DMS153 treated with DMSO at 0.1 percent for 48 hours (cell line): ENCODE results near the gene CCNA2.

ENCODE experiments used
- DNase-seq: peaks from one replicate; lab custom pipeline; 2025; ENCODE audit not compliant: unreplicated experiment; lab: John Stamatoyannopoulos, UW

Gene CCNA2

DNA sequence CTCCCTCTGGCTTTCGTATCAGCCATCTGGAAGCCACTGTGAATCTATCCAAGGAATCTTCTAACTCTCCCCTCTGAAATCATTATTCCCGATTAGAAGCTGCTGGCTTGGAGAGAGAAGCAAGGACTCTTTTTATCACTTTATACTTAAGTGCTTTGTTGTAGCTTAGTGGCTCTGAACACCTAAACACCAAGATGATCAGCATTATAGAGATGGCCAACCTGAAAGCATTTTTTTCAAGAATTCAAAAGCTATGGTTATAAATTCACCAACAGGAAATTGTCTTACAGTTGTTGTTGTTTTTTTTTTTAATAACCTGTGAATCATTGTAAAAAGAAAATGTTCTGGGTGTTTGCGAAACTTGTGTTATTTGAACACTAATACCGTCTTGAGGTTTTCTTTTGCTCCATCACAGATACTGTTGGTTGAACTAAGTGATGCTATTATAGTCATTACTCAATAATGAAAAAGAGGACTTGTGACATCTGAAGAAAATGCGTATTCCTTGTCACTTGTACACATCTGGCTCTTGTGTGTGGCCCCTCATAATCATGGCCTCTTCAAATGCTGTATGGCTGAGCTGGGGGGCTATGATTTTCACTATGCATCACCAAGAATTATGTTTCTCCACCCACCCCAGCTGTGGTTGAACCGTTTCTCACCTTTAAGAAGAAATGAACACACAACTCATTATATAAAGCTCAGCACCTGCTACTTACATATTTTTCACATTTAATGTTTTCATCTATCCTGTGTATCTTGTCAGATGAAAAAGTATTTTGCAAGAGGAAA is 46.9 kb downstream of the CCNA2 start:
- no peak for DNase-seq

DNA sequence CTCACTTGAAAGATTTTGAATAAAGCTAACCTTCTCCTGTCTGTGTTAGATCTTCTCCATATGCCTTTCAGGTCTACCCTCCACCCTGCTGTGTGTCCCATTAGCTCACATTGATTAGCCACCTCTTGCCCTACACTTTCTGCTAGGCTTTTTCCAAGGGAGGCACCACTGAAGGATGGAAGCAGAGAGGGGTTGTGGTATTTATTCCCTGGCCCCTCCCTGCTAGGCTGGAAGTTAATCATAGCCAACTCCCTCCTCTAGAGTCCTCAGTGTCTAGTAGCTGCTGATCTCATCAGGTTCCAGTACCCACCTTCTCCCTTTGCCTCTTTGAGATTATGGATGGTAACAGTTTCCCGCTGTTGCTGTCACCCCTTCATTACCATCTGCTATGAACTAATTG is 49.8 kb downstream of the CCNA2 start:
- DNase-seq: no peak

DNA sequence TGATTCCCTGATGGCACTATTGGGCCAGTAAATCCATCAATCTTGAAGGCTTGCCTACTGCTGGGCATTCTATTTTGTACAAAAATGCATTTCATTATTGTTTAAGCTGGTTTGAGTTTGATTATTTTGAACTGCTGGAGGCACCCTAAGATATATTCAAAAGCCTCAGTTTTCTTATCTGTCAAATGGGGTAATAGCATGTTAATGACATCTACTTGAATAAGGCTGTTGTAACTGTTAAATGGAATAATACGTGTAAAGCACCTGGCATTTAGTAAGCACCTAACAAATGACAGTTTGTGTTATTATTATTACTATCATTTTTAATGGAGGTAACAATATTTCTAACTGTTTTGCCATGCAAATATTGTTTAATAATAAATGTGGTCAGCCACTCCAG is 51.8 kb downstream of the CCNA2 start:
- DNase-seq: no peak

DNA sequence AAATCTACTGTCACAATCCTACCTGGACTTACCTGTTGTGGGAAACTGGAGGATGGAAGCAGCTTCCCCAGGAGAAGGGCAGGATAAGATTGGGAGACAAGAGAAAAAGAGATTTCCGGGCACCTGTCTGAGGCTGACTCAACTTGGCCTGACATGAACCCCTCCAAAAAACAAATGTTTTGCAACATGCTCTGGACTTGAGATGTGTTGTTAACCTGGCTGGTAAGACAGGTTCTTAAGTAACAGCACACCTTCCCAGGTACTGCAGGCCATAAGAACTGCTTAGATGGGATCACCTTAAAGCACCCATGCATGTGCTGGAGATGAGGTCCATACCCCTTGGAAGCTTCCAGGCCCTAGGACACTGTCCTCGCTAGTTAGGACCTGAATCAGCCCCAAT is 54.3 kb downstream of the CCNA2 start:
- no peak for DNase-seq

DNA sequence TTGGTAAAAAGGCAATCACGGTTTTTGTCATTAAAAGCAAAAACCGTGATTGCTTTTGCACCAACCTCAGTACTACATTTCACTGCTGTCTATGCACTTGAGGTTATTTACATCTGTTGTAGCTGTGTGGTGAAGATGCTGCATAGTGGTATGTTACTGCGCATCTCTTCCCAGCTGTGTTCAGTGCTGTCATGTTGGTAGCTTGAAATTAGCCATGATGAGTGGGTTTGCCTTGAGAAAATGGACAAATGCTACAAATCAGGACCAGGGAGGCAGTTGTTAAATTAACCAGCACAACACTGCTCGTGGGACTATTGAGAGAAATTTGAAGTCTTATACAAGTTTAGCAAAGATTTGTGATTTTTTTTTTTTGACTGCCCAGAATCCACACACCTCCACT is 56.5 kb downstream of the CCNA2 start:
- no peak for DNase-seq
